ENCODE data around the gene PPIF. TPM values are rescaled to one million over a fixed set of nuclear protein-coding genes. Genes with fewer than 3 reads are reported as not detected.

Gene PPIF
- total RNA-seq = 100 to 1,000 TPM in 1 of 4 donors, 10 to 100 TPM in 3; 40.2 to 141 (median 56.6) TPM

GRCh38 chr10:79347226-79347893, at the start of gene PPIF:
Gene PPIF (plus strand): TSS chr10:79347469. CDS start chr10:79347549, 80 bp downstream.
- Histone ChIP-seq H3K4me1 (peaks cover 22 to 78% (median 31%) of the 10 kb centered on the region in 3 donors), H3K9me3 (no peaks in the 10 kb centered on the region), H3K27me3 (no peaks in the 10 kb centered on the region), H3K27ac (peak within 1 kb of the TSS; percentile 88 to 95 (median 90)), H3K36me3 (peaks cover 26 to 37% (median 33%) of the 10 kb centered on the region in 3 donors), H3K4me3 (peak within 1 kb of the TSS; percentile 58 to 78 (median 72))
- peak; percentile 72 for DNase-seq
- 0% methylated on average over 6 of the region's 77 CpGs; no CpG with 5 or more reads in 1 of the 2 donors for WGBS, 2 donors
- TF ChIP-seq POLR2A (IDR thresholded peaks at IDR 0.05) = peak in 3 of 4 donors; percentile 10 to 92 (median 82)
- TF ChIP-seq, protein P1, sequence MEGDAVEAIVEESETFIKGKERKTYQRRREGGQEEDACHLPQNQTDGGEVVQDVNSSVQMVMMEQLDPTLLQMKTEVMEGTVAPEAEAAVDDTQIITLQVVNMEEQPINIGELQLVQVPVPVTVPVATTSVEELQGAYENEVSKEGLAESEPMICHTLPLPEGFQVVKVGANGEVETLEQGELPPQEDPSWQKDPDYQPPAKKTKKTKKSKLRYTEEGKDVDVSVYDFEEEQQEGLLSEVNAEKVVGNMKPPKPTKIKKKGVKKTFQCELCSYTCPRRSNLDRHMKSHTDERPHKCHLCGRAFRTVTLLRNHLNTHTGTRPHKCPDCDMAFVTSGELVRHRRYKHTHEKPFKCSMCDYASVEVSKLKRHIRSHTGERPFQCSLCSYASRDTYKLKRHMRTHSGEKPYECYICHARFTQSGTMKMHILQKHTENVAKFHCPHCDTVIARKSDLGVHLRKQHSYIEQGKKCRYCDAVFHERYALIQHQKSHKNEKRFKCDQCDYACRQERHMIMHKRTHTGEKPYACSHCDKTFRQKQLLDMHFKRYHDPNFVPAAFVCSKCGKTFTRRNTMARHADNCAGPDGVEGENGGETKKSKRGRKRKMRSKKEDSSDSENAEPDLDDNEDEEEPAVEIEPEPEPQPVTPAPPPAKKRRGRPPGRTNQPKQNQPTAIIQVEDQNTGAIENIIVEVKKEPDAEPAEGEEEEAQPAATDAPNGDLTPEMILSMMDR (IDR thresholded peaks at IDR 0.05) = peak; percentile 97 to 100 (median 98)
- intact Hi-C loops (cut with DNase I) = no loop called here

- WGBS, 2 donors = 51 to 71% methylated on average over 4 to 14 of the region's 27 CpGs
- Histone ChIP-seq H3K36me3 (peaks cover 66 to 100% (median 69%) of the 10 kb centered on the region in 3 donors), H3K27ac (peak overlapping the region; percentile 21 to 75 (median 68)), H3K4me3 (no peak overlapping the region), H3K9me3 (no peaks in the 10 kb centered on the region), H3K27me3 (no peaks in the 10 kb centered on the region), H3K4me1 (peaks cover 17 to 38% (median 20%) of the 10 kb centered on the region in 3 donors)
- no peak for DNase-seq
- no peak for TF ChIP-seq POLR2A (IDR thresholded peaks at IDR 0.05)
- TF ChIP-seq, protein P1 (IDR thresholded peaks at IDR 0.05) = no peak
- intact Hi-C loops (cut with DNase I) = no loop called here
Observed at GRCh38 chr10:79298403-79299244, 48.6 kb upstream of the PPIF start.

DNA sequence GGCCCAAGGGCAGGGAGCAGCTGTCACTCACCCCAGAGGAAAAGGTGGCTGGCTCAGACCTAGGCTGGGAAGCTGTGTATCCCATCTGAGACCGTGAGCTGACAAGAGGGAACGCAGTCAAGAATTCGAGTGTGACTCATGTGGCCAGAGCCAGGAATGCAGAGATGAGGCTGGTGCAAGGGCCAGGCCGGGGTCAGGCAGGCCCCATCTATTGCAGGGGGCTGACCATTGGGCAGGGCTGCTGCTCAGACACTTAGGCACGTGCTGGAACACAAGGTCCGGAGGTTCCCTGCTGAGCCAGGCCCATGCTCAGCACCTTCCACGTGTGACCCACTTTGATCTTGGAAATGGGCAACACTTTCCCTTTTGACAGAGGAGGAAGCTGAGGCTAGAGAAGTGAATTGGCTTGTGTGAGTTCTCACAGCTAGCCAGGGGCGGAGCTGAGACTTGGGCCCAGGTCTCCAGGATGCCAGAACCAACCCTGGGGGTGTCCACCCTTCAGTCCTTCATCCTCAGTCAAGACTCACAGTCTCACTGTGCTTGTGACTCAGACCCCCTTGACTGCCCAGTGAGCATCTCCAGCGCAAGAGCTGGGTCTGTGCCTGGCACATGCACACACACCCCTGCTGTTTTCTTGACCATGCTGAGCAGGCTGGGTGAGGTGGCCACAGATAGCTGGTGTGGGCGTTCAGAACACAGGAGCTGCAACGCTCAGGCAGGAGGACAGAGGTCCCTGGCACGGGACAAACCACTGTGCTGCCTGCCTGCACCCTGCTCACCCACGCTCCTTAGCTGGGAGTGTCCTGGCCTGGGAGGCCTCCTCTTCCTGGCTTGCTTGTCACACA, 47.6 kb upstream of the PPIF start:
- no peak for TF ChIP-seq POLR2A (IDR thresholded peaks at IDR 0.05)
- TF ChIP-seq, protein P1 (IDR thresholded peaks at IDR 0.05) = no peak
- Histone ChIP-seq H3K36me3 (peaks cover 74 to 100% (median 75%) of the 10 kb centered on the region in 3 donors), H3K27me3 (no peaks in the 10 kb centered on the region), H3K9me3 (no peaks in the 10 kb centered on the region), H3K27ac (peak overlapping the region; percentile 21 to 75 (median 66)), H3K4me3 (no peak overlapping the region), H3K4me1 (peaks cover 9 to 28% (median 15%) of the 10 kb centered on the region in 3 donors)
- no peak for DNase-seq
- intact Hi-C loops (cut with DNase I) = no loop called here
- 64 to 100% methylated on average over 1 to 8 of the region's 13 CpGs for WGBS, 2 donors

- WGBS, 2 donors = 80 to 95% methylated on average over 6 to 19 of the region's 24 CpGs
- Histone ChIP-seq H3K27me3 (no peaks in the 10 kb centered on the region), H3K4me3 (no peak overlapping the region), H3K9me3 (no peaks in the 10 kb centered on the region), H3K4me1 (peaks cover 7 to 20% (median 15%) of the 10 kb centered on the region in 3 donors), H3K36me3 (peaks cover 79 to 100% (median 83%) of the 10 kb centered on the region in 3 donors), H3K27ac (no peak overlapping the region)
- TF ChIP-seq POLR2A (IDR thresholded peaks at IDR 0.05) = no peak
- no peak for DNase-seq
- intact Hi-C loops (cut with DNase I) = no loop called here
Observed at GRCh38 chr10:79300711-79301110, 46.6 kb upstream of the PPIF start.

All from esophagus squamous epithelium (tissue), 5 donors.